HG02870 (cell line): Measurements from ENCODE around the gene PALLD.

Source experiments
- ATAC-seq: cut with Tn5 transposase; IDR thresholded peaks from one replicate; pipeline ENCODE4 v1.9.1; 2021; ENCODE audit warnings: mild to moderate bottlenecking, moderate library complexity; ENCODE audit not compliant: unreplicated experiment

Gene PALLD

DNA sequence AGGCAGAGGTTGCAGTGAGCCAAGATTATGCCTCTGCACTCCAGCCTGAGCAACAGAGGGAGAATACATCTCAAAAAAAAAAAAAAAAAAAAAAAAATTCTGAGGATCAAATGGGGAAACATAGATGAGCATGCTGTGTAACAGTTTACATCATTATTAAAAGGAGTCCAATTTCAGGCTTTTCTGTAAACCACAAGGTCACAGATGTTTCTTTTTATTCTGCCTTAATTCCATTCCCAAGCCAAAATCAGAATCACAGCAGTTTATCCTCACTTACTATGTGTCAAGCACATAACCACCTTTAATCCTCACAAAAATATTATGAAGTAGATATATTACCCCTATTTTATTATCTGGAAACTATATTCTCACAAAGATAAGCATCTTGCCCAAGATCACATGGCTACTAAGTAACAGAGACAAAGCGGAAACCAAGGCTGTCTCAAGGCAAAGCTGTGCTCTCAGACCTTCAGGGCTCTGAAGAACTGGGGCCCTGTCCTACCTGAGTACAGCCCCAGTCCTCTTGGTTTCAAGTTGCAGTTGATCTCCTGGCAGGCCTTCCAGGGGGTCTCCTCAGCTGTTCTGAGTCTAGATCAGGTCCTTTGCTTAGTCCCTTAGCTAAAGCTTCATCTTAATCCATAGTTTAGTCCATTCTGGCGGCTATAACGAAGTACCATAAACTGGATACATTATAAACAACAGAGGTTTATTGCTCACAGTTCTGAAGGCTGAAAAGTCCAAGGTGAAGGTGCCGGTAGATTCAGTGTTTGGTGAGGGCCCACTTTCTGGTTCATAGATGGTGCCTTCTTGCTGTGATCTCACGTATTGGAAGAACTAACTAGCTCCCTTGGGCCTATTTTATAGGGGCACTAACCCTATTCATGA is 141.3 kb downstream of the PALLD start:
- ATAC-seq, result no peak

GRCh38 chr4:168639914-168640313 is 143.1 kb downstream of the PALLD start:
- no peak for ATAC-seq

GRCh38 chr4:168641811-168642140 is 144.9 kb downstream of the PALLD start:
- no peak for ATAC-seq

DNA sequence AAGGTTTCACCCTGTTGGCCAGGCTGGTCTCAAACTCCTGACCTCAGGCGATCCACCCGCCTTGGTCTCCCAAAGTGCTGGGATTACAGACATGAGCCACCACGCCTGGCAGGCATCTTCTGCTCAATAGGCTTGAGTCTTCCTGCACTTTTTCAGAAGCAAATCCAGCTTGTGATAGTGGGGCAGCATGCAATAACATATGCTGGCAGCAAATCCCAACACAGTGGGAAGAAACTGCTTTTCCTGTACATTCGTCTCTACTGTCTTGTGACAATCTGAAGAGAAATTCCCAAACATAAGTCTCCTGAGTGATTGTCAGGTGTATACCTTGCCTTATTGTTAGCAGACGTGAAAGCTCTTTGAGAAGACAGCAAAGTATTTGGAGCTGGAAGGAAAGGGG is 145.7 kb downstream of the PALLD start:
- ATAC-seq, result no peak

DNA sequence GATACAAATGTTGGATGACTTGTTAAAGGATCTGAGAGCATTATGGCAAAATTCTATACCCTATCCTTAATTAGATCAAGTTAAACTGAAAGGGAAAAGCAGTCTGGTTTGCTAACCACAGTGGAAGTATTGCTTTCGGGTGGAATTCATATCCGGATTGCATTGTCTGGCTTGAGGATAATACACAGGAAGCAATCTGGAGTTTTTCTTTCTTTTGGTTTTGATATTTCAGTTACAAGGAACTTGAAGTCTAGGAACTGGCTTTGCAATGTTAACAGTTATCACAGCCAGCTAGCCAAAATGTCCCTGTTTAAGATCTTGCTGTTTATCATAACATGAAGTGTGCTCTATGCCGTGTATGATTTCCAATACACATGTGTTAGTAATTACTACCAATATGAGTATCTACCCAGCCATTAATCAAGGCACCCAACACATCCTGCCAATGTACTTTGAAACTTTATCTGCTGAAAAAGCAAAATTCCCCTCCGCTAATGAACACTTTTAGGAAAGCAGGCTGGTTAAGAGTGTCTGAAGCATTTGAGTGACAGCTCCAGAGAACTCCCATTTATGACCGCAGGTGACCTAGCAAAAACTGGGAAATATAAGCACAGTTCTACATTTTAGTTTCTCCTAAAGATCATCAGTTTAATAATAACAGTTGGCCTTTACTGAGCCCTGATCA is 146.4 kb downstream of the PALLD start:
- ATAC-seq, result no peak

DNA sequence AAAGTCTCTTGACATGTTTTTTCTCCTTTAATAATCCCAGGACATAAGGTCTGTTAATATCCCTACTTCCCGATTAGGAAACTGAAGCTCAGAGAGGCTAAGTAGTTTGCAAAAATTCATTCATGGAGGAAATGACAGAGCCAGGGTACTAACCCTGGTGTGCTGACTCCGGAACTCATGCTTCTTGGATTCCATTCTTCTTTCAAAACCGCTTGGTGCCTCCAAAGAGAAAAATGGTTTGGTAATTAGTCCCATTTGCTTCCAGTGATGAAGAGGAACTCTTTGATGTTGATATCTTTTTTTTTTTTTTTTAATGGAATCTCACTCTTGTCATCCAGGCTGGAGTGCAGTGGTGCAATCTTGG is 146.9 kb downstream of the PALLD start:
- no peak for ATAC-seq

GRCh38 chr4:168646001-168646768 is 149.3 kb downstream of the PALLD start:
- no peak for ATAC-seq

DNA sequence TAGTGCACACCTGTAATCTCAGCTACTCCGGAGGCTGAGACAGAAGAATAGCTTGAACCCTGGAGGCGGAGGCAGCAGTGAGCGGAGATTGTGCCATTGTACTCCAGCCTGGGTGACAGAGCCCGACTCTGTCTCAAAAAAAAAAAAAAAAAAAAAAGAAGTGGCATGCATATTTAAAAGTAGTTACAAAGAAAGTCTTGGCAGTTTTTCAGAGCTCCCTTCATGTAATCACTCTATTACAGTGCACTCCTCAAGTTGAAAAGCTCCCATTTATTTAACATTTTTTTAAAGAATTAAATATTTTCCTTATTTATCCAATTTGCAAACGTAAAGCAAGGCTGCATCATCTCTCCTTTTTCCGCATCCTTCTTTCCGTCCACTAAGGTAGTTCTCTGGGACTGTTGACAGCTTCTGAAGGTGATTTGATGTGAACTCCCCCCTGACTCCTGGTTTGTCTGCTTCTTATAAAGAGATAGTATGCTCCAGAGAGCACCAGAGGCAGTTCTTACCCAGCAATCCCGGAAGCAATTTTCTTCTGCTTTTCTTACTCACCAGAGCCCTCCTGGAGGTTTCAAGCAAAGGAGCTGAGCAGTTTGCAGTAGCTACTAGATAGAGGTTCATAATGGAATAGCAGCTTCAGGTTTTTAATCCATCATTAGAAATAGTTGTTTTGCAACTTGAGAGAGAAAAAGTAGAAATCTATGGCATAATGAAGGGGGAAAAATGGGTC is 151.0 kb downstream of the PALLD start:
- ATAC-seq, result no peak

DNA sequence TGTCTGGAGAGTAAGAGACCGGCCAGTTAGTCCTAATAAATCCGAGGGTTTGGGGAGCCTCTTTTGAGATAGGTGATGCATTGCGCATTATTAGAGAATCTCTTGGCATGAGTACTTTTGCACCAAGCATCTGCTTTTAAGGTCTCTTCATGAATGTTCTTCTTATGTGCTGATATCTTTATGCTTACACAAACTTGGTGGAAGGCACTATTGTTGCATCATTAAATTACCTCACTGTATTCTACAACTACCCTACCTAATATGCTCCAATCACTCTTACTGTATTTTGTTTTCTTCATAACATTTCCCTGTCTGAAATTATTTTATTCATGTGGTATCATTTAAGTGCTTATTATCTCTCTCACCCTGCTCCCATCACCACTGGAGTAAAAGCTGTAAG is 151.6 kb downstream of the PALLD start:
- ATAC-seq, result no peak

- no peak for ATAC-seq
Observed at GRCh38 chr4:168648929-168649328, 152.1 kb downstream of the PALLD start.

DNA sequence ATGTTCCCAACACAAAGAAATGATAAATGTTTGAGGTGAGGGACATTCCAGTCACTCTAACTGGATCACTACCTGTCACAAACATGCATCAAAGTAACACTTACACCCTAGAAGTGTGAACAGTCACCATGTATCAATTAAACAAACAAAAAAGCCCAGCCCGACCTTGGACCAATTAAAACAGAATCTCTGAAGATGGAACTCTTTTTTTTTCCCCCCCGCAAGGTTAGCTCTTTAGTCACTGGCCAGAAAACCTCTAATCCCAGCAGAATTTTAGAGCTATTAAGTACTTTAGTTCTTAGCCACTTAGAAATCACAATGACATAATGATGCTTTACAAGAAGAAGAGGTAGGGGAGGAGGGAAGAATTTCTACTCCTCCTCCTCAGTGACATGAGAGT is 154.5 kb downstream of the PALLD start:
- no peak for ATAC-seq

DNA sequence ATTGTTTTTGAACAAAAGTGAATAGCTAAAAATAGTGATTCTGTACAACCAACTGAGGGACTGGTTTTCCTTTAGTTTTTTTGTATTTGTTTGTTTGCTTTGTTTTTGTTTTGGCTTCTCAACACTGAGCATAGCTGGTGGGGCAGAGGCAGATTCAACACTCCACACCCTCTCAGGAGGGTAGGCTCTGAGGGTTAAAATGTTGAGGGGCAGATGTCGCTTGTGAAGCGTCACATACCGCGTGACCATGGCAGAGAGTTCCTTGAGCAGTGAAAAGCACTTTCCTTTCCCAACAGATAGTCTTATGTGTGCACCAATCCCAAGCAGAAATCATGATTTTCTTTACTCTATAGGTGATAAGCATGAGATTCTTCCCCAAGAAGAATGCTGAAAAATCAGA is 155.0 kb downstream of the PALLD start:
- ATAC-seq, result no peak

GRCh38 chr4:168652755-168653154 is 155.9 kb downstream of the PALLD start:
- ATAC-seq, result no peak

DNA sequence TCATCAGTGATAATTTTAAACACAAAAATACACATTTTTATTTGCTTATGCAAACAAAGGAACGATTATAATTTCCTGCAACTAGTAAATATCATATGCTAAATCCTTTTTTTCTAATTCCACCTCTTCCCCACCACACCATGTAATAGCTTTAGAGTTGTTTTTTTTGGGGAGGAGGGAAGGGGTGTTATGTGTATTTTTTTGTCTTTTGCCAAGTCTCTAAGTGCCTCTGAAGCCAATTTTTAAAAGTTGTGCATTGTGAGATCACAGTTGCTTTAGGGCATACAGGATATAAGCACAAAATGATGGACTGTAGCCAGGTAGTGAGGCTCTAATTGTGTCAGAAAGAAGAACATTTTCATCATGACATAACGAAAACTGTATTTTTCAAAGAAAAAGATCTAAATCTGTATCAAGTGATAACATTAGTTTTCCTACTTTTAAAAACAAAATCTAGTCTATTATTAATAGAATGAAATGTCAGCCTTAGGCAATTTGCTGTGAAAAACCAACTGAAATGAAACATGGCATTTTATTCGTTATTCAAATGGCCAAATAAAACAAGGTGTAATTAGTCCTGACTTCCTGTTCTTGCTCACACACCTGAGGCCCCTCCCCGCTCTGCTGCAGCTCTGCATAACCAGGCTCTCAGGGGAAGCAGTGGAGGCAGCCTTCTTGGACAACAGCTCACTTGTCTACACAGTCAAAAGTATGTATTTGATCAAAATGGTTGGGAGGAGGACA is 157.4 kb downstream of the PALLD start:
- ATAC-seq, result no peak

- no peak for ATAC-seq
Observed at GRCh38 chr4:168654848-168655174, 158.0 kb downstream of the PALLD start.

DNA sequence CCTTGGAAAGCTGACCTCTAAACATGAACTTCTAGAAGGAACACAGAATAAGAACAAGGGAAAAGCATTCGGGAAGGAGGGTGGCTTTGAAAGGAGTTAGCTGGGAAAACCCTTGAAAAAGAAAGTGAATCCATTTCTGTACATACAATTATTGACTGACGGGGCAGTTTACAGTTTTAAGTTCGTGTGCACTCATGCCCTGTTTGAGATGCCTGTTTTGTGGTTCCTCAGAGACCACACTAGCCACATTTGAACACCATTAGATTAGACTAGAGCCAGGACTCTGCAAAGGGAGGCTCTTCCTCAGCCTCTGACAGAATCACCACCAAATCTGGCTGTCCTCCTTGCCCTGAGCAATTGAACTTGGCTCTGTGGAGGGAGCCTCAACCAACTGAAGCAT is 158.3 kb downstream of the PALLD start:
- ATAC-seq, result no peak

GRCh38 chr4:168656055-168656660 is 159.3 kb downstream of the PALLD start:
- ATAC-seq, result no peak

GRCh38 chr4:168656946-168657473 is 160.2 kb downstream of the PALLD start:
- ATAC-seq, result no peak

- no peak for ATAC-seq
Observed at GRCh38 chr4:168658751-168659150, 161.9 kb downstream of the PALLD start.
